Lower leg skin (tissue), 3 donors: Measurements from ENCODE around the gene ADAMTSL2.

Experiments used
- POLR2A ChIP-seq, 2 donors: fragments of 450-650 bp; IDR thresholded peaks; one replicate each; pipeline ENCODE4 v1.6.1; 2016 to 2017; ENCODE audit warnings: antibody characterized with exemption in 2 of 2, mild to moderate bottlenecking in 1 of 2, moderate library complexity in 1 of 2
- TF ChIP-seq, protein P1 (sequence below), 3 donors: fragments of 450-650 bp; IDR thresholded peaks; one replicate each; pipeline ENCODE4 v1.5.1; 2016; ENCODE audit warnings: antibody characterized with exemption in 3 of 3, mild to moderate bottlenecking in 3 of 3, moderate library complexity in 2 of 3

DNA sequence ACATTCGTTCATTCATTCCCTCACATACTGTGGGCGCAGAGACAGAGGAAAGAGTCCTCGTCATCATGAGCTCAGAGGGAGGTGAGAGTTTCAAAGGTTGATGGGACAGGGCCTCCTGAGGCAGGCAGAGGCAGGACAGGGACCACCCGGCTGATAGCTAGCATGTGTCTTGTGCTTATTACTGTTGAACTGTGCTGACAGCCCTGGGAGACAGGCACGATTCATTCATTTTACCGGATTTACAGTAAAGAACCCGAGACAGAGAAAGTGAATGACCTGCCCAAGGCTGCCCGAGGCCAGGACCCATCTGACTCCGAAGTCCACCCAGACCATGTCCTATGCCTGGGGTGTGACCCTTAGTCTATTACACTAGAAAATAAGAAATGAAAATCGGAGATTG, 79.6 kb downstream of the ADAMTSL2 start:
- no peak for TF ChIP-seq POLR2A (IDR thresholded peaks at IDR 0.05)
- TF ChIP-seq, protein P1, sequence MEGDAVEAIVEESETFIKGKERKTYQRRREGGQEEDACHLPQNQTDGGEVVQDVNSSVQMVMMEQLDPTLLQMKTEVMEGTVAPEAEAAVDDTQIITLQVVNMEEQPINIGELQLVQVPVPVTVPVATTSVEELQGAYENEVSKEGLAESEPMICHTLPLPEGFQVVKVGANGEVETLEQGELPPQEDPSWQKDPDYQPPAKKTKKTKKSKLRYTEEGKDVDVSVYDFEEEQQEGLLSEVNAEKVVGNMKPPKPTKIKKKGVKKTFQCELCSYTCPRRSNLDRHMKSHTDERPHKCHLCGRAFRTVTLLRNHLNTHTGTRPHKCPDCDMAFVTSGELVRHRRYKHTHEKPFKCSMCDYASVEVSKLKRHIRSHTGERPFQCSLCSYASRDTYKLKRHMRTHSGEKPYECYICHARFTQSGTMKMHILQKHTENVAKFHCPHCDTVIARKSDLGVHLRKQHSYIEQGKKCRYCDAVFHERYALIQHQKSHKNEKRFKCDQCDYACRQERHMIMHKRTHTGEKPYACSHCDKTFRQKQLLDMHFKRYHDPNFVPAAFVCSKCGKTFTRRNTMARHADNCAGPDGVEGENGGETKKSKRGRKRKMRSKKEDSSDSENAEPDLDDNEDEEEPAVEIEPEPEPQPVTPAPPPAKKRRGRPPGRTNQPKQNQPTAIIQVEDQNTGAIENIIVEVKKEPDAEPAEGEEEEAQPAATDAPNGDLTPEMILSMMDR (IDR thresholded peaks at IDR 0.05), result no peak
